Measurements from ENCODE around the gene KSR2. TPM values are rescaled to one million over a fixed set of nuclear protein-coding genes. Genes with fewer than 3 reads are reported as not detected.

Gene KSR2
- total RNA-seq, 1 experiment from 2014 or later, result 0.08 TPM

DNA sequence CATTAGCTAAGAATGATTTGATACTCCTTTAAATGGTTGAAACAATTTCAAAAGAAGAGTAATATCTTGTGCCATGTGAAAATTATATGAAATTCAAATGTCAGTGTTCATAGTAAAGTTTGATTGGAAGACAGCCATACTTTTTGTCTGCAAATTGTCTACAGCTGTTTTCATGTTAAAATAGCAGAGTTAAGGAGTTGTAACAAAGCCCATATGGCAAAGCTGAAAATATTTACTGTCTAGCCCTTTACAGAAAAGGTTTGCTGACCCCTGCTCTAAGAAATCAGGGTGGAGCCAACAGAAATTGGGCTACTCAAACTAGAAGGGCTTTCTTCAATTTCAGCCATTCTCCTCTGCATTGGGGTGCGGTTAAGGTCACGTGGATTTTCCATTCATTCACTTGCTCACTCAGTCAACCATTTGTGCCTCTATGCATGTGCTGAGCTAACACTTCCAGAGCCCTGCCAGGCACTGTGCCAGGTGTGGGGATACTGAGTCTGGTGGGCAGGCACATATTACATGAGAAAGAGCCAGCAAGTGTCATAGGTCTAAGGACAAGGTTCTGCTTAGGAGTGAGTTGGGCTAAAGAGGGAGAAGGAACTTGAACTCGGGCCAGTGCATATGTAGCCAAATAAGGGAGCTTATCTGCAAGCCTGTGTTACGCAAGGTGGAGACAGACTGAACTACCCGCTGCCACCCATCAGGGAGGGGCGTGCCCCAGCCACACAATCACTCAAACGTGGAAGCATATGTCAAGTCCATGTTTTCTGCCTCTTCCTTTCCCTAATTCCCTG is 467.5 kb downstream of the KSR2 start:
- DNase-seq (ENCODE audit: low spot score), result no peak

- no peak for DNase-seq (ENCODE audit: low spot score)
These were observed 468.9 kb downstream of the KSR2 start for GRCh38 chr12:117499759-117500485.

DNA sequence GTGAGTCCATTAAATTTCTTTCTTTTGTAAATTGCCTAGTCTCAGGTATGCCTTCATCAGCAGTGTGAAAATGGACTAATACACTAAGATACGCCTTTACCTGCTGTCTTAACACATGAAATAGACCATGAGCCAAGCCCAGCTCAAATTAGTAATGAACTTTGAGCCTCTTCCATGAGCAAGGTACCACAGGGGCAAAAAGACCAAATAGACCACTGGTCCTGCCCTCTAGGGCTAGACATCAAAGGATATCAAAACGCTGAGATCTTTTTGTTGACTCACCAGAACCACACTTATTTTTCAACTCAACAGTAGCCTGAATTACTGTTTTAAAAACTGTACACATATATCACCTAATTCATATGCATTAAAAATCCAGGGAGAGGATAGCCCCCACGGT is 469.9 kb downstream of the KSR2 start:
- DNase-seq (ENCODE audit: low spot score), result no peak

- DNase-seq (ENCODE audit: low spot score), result no peak
These were observed 470.5 kb downstream of the KSR2 start for GRCh38 chr12:117498256-117498655.

- no peak for DNase-seq (ENCODE audit: low spot score)
These were observed 471.4 kb downstream of the KSR2 start for GRCh38 chr12:117497407-117497806.

DNA sequence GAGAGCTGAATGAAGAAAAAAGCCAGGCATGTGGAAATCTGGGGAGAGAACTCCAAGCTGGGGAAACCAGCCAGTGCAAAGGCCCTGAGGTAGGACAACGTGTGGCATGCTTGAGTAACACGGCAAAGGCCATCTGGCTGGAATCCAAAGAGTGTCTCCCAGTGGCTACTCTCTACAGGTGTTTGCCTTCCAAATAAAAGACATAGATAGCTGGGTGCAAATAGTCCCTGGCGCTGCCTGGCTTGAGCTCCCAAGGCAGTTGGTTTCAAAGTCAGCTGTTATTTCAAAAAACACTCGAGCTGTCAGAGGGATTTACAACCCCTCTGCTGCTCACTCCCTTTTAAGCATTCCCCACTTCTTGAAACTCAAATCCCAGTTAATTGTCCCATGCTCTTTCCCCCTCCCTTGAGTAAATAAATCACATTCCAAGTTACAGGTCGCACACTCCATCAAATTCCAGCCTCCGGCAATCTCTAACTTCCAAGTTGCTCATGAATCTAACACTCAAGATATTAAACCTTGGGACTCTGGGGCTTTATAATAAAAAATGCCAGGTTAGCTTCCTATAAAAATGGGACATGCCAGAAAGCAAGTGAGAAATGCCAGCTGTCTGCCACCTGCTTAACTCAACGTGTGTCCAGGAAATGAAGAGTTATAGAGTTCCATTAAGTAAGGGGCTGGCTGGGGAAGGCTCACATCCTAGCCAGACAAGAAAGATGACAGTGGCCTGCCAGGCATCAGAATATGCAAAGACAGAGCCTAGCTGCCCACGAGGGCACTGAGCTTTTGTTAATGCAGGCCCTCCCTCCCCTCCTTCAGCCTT is 473.7 kb downstream of the KSR2 start:
- DNase-seq (ENCODE audit: low spot score), result no peak

GRCh38 chr12:117491711-117492110 is 477.1 kb downstream of the KSR2 start:
- DNase-seq (ENCODE audit: low spot score), result no peak

- no peak for DNase-seq (ENCODE audit: low spot score)
These were observed 478.7 kb downstream of the KSR2 start for GRCh38 chr12:117490130-117490529.

DNA sequence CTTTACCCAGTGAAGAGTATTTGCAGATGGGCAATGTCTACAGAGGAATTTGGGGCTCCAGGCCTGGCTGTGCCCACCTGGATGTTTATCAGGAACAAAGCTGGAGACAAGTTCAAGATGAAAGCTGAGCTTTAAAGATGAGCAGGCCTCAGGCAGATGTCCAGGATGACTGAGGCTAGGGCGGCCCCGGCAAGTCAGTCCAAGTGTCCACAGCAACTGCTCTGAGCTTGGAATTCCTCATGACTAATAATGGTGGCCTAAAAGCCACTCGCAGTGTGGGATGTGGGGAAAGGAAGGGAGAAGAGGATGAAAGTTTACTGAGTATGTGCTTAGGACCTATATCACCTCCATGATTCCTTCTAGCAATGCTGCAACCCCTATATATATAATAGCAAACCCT is 479.1 kb downstream of the KSR2 start:
- DNase-seq (ENCODE audit: low spot score), result no peak

DNA sequence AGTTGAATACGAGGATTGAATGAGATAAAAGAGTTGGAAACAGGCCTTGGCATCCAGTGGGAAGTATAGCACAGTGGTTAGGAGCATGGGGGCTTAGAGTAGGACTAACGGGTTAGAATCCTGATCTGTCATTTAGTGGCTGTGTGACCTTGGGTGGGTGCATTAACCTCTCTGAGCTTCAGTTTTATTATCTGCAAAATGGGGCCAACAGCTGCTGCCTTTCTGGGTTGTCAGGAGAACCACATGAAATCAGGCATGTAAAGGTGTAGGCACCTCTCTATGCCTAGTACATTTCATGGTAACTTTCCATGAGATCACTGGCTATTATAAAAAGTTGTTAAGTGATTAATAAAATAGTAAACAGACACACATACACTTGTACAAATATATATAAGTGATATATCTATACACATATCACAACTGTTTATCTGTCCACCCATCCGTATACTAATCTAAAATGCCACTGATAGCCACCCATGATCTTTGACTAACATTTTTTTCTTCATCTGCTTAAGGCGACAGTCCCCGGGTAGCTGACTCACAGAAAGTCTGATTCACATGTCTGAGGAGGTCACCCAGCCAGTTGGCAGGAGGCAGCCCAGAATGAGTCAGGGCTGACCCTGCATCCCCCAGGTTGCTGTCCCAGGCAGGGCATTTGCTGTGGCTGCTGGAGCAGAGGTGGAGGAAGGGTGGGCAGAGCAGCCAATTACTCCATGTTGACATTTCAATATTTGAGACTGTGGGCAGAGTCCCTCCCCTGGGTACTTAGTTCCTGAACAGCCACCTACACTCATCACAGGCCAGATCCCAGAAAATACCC is 481.7 kb downstream of the KSR2 start:
- DNase-seq (ENCODE audit: low spot score), result no peak

- DNase-seq (ENCODE audit: low spot score), result no peak
These were observed 482.6 kb downstream of the KSR2 start for GRCh38 chr12:117485984-117486839.

- no peak for DNase-seq (ENCODE audit: low spot score)
These were observed 483.9 kb downstream of the KSR2 start for GRCh38 chr12:117484901-117485300.

DNA sequence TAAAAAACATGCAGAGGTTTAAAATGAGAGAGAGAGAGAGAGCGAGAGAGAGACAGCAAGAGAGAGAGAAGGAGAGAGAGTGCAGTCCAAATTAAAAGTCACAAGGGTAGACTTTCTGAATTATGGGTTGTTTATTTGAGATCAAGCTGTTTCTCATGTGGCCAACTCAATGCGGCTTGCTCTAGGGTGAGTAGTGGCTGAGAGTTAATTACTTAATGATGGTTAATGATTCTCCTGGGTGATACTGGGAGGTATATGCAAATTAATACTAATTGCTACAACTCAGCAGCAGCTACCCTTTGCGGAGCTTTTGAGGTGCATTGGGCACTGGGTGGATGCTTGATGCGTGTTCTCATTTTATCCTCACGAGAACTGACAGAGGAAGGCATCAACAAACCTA is 485.3 kb downstream of the KSR2 start:
- no peak for DNase-seq (ENCODE audit: low spot score)

DNA sequence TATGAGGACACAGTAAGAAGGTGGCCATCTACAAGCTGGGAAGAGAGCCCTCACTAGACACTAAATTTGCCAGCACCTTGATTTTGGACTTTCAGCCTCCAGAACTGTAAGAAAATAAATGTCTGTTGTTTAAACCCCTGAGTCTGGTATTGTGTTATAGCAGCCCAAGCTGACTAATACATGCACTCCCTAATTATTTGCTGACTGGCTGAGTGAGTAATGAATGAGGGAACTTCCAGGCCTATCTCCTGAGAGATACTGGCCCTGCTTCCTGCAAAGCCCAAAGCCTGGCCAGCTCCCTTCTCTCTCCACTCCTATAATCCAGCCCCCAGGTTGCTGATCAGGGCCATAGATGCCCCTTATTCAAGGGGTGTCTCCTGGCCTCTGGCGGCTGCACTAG is 487.3 kb downstream of the KSR2 start:
- DNase-seq (ENCODE audit: low spot score), result no peak

GRCh38 chr12:117476341-117476740 is 492.4 kb downstream of the KSR2 start:
- DNase-seq (ENCODE audit: low spot score), result no peak

DNA sequence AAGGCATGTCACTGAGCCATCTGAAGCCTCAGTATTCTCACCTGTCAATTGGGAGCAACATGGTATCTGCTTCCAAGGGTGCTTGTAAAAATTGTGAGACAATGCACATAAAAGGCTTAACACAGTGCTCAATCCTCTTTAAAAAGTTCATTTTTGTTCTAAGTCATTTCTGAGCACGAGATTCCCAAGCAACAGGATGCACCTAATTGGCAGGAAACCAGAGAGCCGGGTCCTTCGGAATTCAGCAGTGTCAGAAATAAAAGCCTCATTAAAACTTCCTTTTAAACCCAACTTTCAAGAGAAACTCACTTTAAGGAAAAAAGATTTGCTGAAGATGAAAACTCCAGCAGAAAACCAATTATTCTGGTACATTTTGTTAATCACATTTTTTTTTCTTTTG is 494.9 kb downstream of the KSR2 start:
- DNase-seq (ENCODE audit: low spot score), result no peak

GRCh38 chr12:117472983-117473382 is 495.8 kb downstream of the KSR2 start:
- peak; percentile 12 for DNase-seq (ENCODE audit: low spot score)

GRCh38 chr12:117470804-117471203 is 498.0 kb downstream of the KSR2 start:
- peak; percentile 23 for DNase-seq (ENCODE audit: low spot score)

- no peak for DNase-seq (ENCODE audit: low spot score)
These were observed 498.8 kb downstream of the KSR2 start for GRCh38 chr12:117469883-117470483.

- DNase-seq (ENCODE audit: low spot score), result no peak
These were observed 500.8 kb downstream of the KSR2 start for GRCh38 chr12:117468016-117468415.
